Measurements from ENCODE around the gene NSUN5. TPM values are rescaled to one million over a fixed set of nuclear protein-coding genes. Genes with fewer than 3 reads are reported as not detected.

The NSUN5 gene
- total and polyA plus RNA-seq, 2 experiments from 2014 or later = 65.6 to 73.4 TPM

GRCh38 chr7:73353243-73353642 lies 44.6 kb upstream of the NSUN5 start (continued):
- TF ChIP-seq ZNF462 (CRISPR knock-in tag; IDR thresholded peaks at IDR 0.05) = no peak
- no peak for TF ChIP-seq CREB1 (CRISPR knock-in tag; IDR thresholded peaks at IDR 0.05; ENCODE audit: low read depth)

- no peak for ATAC-seq
- H3K79me2 ChIP-seq (replicated peaks; ENCODE audit: insufficient read depth) = no peaks in the 10 kb centered on the region
- no peaks in the 10 kb centered on the region for H3K4me1 ChIP-seq (ENCODE audit: insufficient read depth)
- no peak overlapping the region for H3K27ac ChIP-seq (ENCODE audit: low read depth)
- no peak overlapping the region for H3K4me3 Mint-ChIP-seq
- no peaks in the 10 kb centered on the region for H3K27me3 ChIP-seq (ENCODE audit: insufficient read depth)
- no peaks in the 10 kb centered on the region for H4K20me1 ChIP-seq (replicated peaks; ENCODE audit: insufficient read depth)
- DNase-seq (ENCODE audit: low spot score) = no peak
- H3K4me3 ChIP-seq = no peak overlapping the region
- no peak overlapping the region for H3K27ac Mint-ChIP-seq
- H3K9me3 Mint-ChIP-seq = peaks cover 8% of the 10 kb centered on the region
- H2AFZ ChIP-seq = no peak overlapping the region
- H3K4me2 ChIP-seq = no peak overlapping the region
- peaks cover 7% of the 10 kb centered on the region for H3K27me3 Mint-ChIP-seq (ENCODE audit: insufficient read depth, low read depth, poor library complexity)
- no peaks in the 10 kb centered on the region for H3K36me3 ChIP-seq (ENCODE audit: insufficient read depth)
- H3K36me3 Mint-ChIP-seq (ENCODE audit: low read depth) = peaks cover 3% of the 10 kb centered on the region; the same call in 2 of the 3 replicates
- H3F3A ChIP-seq (replicated peaks; ENCODE audit: low read depth) = no peaks in the 10 kb centered on the region
- peaks cover 14% of the 10 kb centered on the region for H3K4me1 Mint-ChIP-seq
- no peaks in the 10 kb centered on the region for H3K9me2 ChIP-seq (ENCODE audit: insufficient read depth)
- TF ChIP-seq JUNB (IDR thresholded peaks at IDR 0.05; ENCODE audit: unreplicated experiment) = no peak
- no peak for TF ChIP-seq REST (IDR thresholded peaks at IDR 0.05; ENCODE audit: unreplicated experiment)
- no peak for TF ChIP-seq ZNF114 (CRISPR knock-in tag; IDR thresholded peaks at IDR 0.05)
- TF ChIP-seq ETS1 (IDR thresholded peaks at IDR 0.05) = no peak
- no peak for TF ChIP-seq NANOG (IDR thresholded peaks at IDR 0.05; ENCODE audit: borderline replicate concordance)
- no peak for TF ChIP-seq EZH2 (IDR thresholded peaks at IDR 0.05; ENCODE audit: low read depth, unreplicated experiment)
- TF ChIP-seq POLR2AphosphoS5 (IDR thresholded peaks at IDR 0.05; ENCODE audit: low read depth) = no peak
- no peak for TF ChIP-seq CTCF (conservative IDR thresholded peaks at IDR 0.05; ENCODE audit: low read depth in 2 of 2)
- TF ChIP-seq ZNF331 (CRISPR knock-in tag; IDR thresholded peaks at IDR 0.05; ENCODE audit: low read depth) = no peak
- TF ChIP-seq STAT1 (IDR thresholded peaks at IDR 0.05; ENCODE audit: unreplicated experiment) = no peak
- no peak for TF ChIP-seq EZH2phosphoT487 (IDR thresholded peaks at IDR 0.05; ENCODE audit: unreplicated experiment)
- no peak for TF ChIP-seq CREB1 (CRISPR knock-in tag; IDR thresholded peaks at IDR 0.05; ENCODE audit: low read depth)
Observed at GRCh38 chr7:73352784-73353183, 44.2 kb upstream of the NSUN5 start.

All from GM23338 (cell line).